Ecto neural progenitor cell (in vitro differentiated cells): Measurements from ENCODE around the gene ITM2B.
"Not testable (repeated sequence)": the region's sequence is repeated elsewhere in the genome, so short reads cannot be mapped to it uniquely, and the experiment has no call there.

Experiments used
- DNase-seq: peaks from one replicate; pipeline ENCODE4 v3.0.0-alpha.2; 2018; ENCODE audit warnings: low spot score

ITM2B gene

DNA sequence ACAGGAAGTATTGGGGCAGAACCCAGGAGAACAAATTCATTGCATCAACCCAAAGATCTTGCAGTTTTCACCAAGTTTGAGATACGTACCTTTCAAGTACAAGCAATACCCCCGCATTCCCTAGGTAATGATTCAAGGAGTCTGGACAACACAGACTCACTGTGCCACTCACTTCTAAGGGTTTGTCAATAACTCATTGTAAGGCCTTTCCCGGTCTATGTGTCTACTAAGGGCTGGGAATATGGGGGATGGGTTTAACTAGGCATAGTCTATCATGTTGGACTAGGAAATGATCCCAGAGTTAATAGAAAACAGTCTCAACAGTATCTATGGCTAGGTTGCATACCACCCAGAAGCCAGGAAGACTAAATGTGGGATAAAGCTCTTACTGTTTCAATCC is 8.3 kb upstream of the ITM2B start:
- no peak for DNase-seq

DNA sequence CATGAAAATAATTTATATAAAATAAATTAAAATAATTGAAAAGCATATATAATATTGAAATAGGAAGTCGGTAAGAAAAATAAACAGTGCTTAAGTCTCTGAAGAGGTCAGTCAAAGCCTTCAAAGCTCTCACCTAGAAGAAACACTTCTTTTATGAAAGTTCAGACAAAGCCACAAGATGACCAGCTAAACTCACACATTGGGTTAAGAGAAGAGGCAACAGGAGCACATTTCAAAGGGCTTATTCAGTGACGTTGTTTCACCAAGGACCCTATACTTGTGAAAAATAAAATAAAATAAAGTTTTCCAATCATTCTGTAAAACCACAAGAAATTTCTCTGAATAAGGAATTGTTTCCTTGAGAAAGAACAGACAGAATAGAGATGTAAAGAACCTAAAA is 2.5 kb upstream of the ITM2B start:
- no peak for DNase-seq

DNA sequence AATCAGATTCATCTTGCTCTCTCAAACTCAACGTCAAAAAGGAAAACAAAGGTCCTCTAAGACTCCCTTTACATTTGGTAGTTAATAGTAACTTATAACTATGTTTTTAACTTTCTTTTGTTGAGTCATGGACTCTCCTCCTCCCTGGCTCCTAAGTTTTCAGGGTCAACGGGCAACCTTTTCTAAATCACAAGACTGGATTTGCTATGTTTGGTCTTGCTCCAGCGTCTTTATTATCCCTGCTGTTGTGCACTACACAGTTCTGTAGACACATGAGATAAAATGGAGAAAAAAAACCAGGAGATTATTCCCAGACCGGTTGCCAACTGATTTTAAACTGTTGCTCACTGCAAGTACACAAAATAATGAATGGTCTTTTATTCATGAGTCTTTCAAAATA is 1.9 kb upstream of the ITM2B start:
- no peak for DNase-seq

DNA sequence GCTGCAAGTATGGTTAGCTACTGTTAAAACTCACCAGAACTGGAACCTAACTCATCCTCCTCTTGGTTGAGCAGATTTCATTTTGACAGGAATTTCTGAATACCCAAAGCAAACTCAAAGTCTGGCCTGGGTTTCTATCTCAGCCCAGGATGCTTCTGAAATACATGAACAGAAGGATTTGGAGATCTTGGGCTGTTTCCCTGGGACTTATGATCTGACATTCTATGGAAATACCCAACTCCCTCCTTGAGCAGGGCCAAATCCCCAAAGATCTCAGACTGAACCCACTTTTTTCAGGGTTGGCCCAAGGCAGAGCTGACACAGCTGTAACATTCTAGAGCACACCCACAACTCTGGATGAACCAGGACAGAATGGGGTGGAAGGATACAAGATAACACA is 1.1 kb upstream of the ITM2B start:
- DNase-seq: no peak

DNA sequence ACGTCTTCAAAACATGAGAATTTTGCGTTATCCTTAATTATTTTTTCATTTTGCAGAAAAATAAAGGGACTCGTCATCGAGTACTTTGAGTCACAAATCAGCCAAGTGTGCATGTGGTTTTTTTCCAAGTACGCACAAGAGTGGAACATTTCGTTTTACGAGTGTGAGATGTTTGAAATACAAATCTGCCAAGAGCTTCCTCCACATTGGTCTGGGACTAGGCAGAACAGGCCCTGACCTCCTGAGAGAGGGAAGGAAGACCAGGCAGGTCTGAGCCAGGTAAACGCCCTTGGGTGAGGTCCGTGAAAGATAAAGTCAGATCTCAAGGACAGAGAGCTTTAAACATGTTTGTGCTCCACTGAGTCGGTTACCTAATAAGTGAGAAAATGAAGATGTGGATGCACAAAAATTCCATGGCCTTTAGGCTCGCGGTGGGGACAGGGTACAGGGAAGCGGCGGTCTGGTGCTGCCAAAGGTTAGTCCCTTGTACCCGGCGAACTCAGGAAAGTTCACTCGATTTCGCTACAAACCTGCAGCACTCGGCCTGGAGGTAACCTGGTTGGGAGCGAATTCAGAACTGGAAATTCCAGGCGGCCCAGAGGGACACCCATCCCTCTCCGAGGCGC is 473 bp upstream of the ITM2B start:
- no peak for DNase-seq

DNA sequence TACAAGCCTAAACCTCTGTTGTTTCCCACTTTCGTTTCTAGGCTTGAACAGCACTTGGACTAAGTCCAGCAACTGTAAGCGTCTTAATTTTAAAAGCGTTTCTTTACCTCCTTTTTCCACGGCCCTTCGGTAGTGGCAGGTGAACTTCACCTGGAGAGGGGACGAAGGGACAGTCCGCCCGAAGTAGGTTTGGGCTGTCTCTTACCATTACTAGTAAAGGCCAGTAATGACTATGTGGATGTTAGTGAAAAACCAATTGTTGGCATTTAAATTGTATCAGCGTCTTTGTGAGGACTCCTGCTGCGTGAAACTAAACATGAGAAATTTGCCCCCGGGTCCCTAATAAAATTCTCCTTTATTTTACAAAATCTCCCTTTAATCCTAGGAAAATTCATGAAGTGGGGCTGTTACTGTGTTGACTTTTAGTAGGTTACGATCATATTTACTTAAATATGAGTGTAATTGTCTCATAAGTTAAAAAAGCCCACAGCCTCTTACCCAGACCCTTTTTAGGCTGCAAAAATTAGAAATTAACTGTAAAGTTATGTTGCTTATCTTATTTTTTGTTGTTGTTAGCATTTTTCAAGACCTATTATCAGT is 983 bp downstream of the ITM2B start:
- no peak for DNase-seq

DNA sequence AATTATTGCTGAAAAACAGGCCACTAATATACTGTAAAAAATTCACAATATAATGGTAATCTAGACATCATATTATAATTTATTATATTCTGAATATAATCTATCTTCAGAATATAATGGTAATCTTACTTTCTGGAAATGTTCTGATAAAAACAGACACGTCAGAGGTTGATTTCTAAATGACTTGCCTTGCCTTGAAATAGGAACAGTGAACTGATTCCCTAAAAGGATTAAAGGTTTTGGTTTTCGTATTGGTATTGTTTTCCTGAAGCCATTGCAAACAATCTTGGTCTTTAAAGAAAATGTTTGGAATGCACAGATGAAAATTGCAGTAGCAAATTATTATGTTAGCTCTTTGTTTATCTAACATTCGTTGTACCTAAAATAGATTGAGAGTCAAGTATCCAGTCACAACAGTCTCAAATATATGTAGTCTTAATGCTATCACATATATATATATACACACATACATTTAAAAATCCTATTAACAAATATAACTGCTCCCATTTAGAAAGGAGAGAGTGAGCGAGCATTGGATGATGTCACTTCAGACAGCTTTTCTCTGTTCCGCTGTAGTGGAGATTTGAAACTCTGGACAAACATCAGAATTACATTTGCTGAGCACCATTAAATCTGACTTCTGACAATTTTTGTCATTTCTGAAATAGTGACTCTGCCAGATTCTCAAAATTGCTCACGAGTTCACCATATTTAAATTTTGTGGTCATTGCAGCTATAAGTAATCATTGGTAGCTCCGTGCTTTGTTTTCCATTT is 1.7 kb downstream of the ITM2B start:
- no peak for DNase-seq

DNA sequence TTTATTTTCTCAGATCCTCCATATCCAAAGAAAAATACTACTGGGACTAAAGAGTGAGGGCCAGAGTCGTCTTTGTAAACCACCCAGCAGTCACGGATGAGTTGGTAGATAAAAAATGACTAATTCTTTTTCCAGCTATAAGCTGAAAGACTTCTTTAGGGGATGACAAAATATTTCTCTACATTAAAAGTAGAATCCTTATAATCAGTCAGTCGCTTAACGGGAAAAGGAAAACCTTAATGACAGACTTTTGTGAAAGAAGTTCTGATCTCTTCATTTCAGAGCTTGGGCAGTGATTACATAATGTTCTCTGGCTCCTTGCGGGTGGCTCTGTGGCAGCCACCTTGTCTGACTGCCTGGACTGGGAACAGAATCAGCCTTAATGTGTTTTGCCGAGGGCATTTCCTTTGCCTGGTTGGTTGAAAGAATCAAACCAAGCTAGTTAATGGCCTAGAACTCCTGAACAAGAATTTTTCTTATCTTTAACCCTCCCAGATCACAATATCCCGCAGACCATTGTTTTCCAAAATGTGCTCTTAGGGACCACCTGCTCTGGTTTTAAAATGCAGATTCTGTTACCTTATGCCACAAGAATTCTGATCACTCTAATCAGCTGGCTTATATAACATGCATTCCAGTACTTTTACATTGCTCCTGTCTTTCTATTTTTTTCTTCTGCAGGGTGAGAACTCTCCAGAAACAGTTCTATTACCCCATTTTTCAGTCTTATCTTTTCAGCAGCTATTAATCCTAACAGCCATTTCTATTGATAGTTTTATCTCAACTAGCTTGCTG is 2.5 kb downstream of the ITM2B start:
- peak; percentile 54 for DNase-seq

DNA sequence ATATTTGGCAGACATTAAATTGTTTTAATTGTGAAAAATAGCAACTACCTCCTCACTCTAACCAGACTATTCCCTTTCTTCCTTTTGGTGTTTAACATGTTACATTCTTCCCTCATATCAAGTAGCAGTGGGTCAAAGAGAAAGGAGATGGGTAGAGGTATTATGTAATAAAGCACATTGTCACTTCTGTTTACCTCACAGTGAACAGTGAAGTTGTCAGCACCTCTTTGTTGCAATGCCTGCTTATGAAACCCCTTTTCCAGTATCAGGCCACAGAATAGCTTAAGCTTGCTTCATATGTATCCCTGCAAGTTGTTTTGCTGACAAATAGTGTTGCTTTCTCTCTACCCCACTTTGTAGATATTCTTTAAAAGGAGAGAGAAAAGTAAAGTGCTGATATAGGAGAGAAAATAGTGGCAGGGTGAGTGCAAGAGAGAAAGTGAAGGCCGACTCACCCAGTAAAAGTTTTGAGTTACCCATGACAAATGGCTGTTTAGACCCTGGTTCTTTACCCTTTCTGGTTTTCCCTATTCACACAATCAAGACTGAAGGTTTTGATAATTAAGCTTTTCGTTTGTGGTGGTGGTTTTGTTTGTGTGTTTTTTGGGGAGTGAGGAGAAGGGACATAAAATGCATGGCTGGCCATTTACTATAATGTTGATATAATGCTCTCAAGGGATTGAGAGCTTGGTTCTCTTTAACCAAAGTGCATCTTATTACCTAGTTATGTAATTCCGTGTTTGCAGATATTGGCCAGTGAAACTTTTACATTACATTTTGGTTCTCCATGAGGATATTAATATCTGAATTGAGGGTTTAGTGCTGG is 3.7 kb downstream of the ITM2B start:
- DNase-seq: no peak

DNA sequence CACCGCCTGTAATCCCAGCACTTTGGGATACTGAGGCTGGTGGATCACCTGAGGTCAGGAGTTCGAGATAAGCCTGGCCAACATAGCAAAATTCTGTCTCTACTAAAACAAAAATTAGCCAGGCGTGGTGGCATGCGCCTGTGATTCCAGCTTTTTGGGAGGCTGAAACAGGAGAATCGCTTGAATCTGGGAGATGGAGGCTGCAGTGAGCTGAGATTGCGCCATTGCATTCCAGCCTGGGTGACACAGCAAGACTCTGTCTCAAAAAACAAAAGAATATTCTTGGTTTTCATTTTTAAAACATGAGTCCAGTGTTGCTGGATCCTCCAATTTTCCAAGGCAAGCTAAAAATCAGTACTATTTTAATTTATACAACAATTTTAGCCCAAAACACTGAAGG is 6.4 kb downstream of the ITM2B start:
- not testable (repeated sequence) for DNase-seq

DNA sequence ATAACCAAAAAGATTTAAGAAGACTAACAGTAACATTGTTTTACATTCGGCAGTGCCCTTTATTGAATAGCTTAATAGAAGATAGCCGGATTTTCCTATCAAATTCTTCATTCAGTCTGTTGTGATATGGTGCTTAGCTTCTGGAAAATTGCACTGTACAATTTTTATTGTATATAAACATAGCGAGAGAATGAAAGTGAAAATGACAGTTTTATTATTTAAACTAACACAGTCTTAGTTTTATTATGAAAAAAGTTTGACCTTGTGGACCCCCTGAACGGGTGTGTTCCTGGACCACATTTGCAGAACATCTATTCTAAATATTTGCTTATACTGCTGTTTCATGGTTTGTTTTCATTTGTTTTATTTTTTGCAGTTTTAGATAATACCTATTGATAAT is 8.6 kb downstream of the ITM2B start:
- no peak for DNase-seq

DNA sequence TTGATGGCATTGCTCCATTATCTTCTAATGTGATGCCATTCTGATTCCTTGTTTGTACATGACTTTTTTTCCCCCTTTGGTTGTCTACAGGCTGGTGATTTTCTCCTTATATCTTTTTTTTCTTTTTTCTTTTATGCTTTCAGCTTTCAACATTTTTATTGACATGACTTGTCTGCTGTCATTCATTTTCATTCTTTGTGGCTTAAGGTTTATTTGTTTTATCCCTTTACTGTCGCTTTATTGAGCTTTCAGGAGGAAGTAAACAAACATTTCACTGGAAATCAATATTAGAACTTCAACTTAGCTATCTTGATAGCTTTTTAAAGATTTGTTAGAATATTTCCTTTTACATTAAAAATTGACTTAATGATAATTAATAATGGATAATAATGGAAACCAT is 9.7 kb downstream of the ITM2B start:
- no peak for DNase-seq

DNA sequence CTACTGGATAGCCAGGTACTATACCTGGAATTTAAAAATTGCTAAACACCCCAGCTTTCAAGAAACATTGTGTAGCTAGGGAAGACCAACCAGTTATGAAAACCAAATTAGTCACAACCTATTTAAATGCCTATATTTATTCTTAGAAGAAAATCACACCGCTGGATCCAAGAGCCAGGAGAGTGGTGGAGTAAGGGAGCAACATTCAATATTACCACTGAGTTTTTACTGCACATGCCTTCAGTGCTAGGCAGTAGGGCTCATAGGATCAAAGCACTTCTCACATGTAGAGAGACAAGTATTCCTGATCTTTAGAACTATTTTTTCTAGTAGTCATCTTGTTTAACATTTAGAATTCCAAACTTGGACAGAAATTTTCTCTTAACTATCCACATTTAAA is 11.2 kb downstream of the ITM2B start:
- DNase-seq: no peak

DNA sequence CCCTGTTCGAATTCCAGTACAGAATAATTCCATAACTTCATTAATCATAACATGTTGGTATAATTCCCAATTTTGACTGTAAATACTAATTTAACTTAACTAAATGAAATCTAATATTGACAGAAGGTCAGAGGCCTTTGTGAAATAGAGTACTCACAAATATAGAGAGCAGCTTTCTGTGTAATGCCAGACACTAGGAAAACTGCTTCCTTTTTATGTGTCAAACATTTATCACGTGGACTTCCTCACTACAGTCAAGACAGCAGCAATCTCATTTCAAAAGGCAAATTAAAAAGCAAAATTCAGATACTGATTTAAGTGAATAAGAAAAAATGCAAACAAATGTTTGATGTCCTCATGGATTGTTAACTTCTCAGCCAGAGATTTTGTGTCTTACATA is 13.1 kb downstream of the ITM2B start:
- DNase-seq: no peak

DNA sequence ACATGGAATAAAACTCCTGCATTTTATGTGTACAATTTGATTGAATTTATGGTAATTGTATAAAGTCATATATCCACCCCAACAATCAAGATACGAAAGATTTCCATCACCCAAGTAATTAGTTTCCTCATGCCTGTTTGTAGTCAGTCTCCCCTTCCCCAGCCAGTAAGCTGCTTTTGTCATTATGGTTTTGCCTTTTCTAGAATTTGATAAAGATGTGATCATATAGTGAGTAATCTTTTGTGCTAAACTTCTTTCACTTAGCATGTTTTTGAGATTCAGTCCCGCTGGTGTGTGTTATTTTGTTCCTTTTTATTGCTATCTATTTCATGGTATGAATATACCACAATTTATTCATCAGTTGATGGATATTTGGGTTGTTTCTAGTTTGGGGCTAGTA is 16.0 kb downstream of the ITM2B start:
- DNase-seq: no peak

DNA sequence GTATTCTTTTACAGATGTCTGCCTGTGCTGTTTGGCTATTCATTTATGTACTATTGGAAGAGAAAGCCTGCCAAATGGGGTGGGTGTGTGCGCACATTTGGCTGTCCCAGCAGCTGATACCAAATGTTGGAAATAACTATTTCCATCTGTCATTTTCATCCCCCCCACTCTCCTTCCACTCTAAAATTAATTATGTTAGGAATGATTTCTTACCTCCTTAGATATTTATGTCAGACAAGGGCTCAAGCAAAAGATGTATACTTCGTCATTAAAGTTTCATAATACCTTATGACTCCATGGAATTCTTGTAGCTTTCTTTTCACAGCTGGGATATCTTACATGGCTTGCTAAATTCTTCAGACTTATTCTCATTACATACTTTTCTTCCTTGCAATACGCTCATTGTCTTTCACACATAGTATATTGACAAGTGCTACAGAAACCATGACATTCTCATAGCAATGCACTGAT is 18.6 kb downstream of the ITM2B start:
- no peak for DNase-seq

DNA sequence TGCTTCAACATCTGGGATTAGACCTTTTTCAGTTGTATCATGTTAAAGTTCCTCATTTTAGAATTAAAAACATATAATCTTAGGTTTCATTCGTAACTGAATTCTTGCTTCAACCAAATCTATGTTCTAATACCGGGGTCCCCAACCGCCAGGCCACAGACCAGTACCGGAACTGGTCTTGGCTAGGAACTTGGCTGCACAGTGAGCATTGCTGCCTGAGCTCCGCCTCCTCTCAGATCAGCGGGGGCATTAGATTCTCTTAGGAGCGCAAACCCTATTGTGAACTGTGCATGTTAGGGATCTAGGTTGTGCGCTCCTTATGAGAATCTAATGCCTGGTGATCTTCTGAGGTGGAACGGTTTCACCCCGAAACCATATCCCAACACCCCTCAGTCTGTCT is 19.2 kb downstream of the ITM2B start:
- DNase-seq: no peak

DNA sequence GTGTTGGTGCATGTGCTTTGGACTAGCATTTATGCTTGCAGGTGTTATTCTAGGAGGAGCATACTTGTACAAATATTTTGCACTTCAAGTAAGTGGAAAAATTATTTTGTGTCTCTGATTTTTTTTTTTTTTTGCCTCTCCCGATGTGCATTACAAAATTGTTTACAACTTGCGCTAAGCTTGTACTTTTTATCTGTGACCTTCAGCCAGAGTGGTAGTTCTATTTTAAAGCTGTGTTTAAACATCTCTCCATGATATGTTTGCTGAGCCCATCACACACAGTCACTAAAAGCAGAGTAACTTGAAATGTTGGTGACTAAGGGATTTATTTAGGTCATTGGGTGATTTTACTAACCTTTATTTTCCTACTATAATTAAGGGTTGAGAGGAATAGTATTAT is 20.8 kb downstream of the ITM2B start:
- no peak for DNase-seq

DNA sequence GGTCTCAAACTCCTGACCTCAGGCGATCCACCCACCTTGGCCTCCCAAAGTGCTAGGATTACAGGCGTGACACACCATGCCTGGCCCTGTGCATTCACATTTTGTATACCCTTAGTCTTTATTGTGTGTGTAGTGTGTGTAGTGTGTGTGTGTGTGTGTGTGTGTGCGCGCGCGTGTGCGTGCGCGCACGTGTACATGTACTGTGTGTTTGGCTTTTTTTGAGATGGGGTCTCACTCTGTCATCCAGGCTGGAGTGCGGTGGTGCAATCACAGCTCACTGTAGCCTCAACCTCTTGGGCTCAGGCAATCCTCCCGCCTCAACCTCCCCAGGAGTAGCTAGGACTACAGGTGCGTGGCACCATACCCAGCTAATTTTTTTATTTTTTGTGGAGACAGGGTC is 22.1 kb downstream of the ITM2B start:
- DNase-seq: no peak

DNA sequence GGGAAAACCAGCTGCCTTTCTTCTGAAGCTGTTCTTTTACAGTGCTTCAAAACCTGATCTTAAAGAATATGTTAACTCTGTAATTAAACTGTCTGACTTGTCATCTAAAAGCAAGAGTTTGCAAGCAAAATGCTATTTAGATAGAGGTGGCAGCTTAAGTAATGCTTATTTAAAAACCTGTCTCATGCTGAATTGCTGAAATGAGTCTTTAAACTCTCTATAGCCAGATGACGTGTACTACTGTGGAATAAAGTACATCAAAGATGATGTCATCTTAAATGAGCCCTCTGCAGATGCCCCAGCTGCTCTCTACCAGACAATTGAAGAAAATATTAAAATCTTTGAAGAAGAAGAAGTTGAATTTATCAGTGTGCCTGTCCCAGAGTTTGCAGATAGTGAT is 22.9 kb downstream of the ITM2B start:
- DNase-seq: no peak

DNA sequence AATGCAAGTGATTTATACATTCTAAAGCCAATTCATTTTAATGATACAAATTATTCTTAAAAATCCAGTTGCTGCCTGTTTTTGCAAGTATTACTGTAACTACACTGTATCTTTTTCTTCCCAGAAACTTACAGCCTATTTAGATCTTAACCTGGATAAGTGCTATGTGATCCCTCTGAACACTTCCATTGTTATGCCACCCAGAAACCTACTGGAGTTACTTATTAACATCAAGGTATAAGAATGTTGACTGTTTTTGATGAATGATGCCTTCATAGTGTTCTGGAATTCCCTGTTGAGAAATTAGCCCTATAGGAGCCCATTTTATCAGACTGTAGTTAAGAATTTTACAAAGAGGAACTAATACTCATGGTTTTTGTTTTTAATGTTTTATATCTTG is 25.0 kb downstream of the ITM2B start:
- DNase-seq: no peak

DNA sequence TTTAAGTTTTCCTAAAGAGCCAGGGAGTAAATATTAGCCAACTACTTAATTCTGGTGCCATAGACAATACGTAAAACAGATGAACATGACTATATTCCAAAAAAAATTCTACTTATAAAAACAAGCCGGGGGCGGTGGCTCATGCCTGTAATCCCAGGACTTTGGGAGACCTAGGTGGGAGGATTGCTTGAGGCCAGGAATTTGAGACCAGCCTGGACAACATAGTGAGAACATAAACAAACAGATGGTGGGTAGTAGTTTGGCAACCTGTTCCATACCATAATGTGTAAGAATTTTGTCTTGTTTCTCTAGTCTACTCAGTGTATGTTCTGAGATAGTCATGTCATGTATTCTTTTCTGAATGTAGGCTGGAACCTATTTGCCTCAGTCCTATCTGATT is 25.4 kb downstream of the ITM2B start:
- DNase-seq: no peak
